ENCODE results near the gene CD300A. TPM values are rescaled to one million over a fixed set of nuclear protein-coding genes. Genes with fewer than 3 reads are reported as not detected.

Gene CD300A
- total RNA-seq, 1 experiment from 2014 or later: 0.71 TPM

DNA sequence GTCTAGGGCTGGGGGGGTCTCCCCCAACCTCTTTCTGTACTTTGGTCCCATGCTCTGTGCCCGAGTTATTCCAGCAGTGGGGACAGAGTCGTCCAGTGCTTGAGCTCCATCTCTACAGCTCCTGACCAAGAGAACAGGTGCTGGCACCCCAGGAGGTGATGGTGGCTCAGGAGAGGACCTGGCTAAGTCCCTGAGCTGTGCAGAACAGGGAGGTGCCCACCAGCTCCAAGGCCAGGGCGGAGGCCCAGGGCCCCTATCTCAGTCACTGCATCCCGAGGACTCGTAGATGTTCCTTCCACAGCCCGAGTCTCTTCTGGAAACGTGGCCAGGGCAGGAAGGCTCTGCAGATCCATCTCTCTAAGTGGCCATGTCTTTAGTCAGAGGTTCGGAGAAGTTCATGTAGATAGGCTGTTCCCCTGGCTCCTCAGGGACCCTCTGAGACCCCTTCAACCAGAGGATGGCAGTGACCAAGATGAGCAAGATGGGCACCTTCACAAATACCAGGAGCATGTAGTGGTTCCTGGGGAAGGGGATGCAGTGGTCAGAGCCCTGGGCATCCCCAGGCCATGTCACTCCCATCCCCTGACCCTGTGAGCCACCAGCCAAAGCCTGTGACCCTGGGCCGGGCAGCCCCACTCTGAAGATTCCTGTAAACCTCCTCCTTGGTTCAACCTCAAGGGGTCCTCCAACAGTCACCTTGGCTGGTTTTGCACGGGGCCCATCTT is 56.1 kb downstream of the CD300A start:
- H3K9me2 ChIP-seq (ENCODE audit: insufficient read depth): no peaks in the 10 kb centered on the region
- ChIA-PET RAD21 (ENCODE audit: low non-redundant PET in 1 of 2, low total read pairs in 2 of 2, uncharacterized antibody in 2 of 2, unreplicated experiment in 2 of 2) (no interaction called here), POLR2A (no interaction called here), CTCF (interaction anchor here (1.1 kb wide), 1 partner anchor 11 kb away, joined by 4 read pairs; no protein-coding TSS in a partner anchor)
- ATAC-seq (no peak), DNase-seq (ENCODE audit: low read depth, low spot score) (no peak)
- no TSS peak for BruUV-seq (replicated peaks)
- H3K4me1 ChIP-seq (ENCODE audit: control insufficient read depth in 1 of 2, insufficient read depth in 2 of 2, low read length in 2 of 2): no peaks in the 10 kb centered on the region
- no peaks in the 10 kb centered on the region for H4K20me1 ChIP-seq (ENCODE audit: insufficient read depth)
- no peak overlapping the region for H3K9ac ChIP-seq (ENCODE audit: low read length)
- no peak overlapping the region for H3K4me3 ChIP-seq (replicated peaks in 1 of 2; ENCODE audit: low read depth in 1 of 2, low read length in 2 of 2)
- H3K36me3 ChIP-seq (ENCODE audit: control insufficient read depth in 1 of 2, insufficient read depth in 2 of 2, low read length in 2 of 2): no peaks in the 10 kb centered on the region
- H3K79me2 ChIP-seq (ENCODE audit: insufficient read depth, low read length): no peaks in the 10 kb centered on the region
- no peak overlapping the region for H3K27ac ChIP-seq (ENCODE audit: low read depth, low read length)
- intact Hi-C loops (cut with micrococcal nuclease): no loop called here
- TF ChIP-seq CBX3 (IDR thresholded peaks at IDR 0.05; ENCODE audit: low read depth) (no peak), ZFX (IDR thresholded peaks at IDR 0.05) (no peak), EZH2phosphoT487 (IDR thresholded peaks at IDR 0.05; ENCODE audit: borderline replicate concordance) (no peak), ELF1 (IDR thresholded peaks at IDR 0.05; ENCODE audit: borderline replicate concordance, low read depth) (no peak), EZH2 (IDR thresholded peaks at IDR 0.05) (no peak), YY1 (IDR thresholded peaks at IDR 0.05; ENCODE audit: extremely low read depth, insufficient replicate concordance, low read depth, low read length) (no peak), ZBTB33 (IDR thresholded peaks at IDR 0.05; ENCODE audit: extremely low read depth, insufficient replicate concordance, low read length) (no peak), RAD21 (IDR thresholded peaks at IDR 0.05; ENCODE audit: low read depth) (no peak), SIN3A (IDR thresholded peaks at IDR 0.05; ENCODE audit: low read depth) (no peak), ATF3 (IDR thresholded peaks at IDR 0.05) (no peak)
- TF ChIP-seq, protein P1, sequence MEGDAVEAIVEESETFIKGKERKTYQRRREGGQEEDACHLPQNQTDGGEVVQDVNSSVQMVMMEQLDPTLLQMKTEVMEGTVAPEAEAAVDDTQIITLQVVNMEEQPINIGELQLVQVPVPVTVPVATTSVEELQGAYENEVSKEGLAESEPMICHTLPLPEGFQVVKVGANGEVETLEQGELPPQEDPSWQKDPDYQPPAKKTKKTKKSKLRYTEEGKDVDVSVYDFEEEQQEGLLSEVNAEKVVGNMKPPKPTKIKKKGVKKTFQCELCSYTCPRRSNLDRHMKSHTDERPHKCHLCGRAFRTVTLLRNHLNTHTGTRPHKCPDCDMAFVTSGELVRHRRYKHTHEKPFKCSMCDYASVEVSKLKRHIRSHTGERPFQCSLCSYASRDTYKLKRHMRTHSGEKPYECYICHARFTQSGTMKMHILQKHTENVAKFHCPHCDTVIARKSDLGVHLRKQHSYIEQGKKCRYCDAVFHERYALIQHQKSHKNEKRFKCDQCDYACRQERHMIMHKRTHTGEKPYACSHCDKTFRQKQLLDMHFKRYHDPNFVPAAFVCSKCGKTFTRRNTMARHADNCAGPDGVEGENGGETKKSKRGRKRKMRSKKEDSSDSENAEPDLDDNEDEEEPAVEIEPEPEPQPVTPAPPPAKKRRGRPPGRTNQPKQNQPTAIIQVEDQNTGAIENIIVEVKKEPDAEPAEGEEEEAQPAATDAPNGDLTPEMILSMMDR (IDR thresholded peaks at IDR 0.05 in 2 of 3, conservative IDR thresholded peaks at IDR 0.05 in 1 of 3; ENCODE audit: borderline replicate concordance in 1 of 3, insufficient read depth in 1 of 3, low read depth in 2 of 3, low read length in 2 of 3): no peak
- no peak overlapping the region for H3K4me2 ChIP-seq (ENCODE audit: low read length)
- H2AFZ ChIP-seq (ENCODE audit: low read depth, low read length, poor library complexity, severe bottlenecking): no peak overlapping the region
- no peaks in the 10 kb centered on the region for H3K9me3 ChIP-seq (ENCODE audit: control insufficient read depth in 1 of 2, insufficient read depth in 1 of 2, low read depth in 1 of 2, low read length in 2 of 2)
- H3K27me3 ChIP-seq (ENCODE audit: insufficient read depth, low read length): peaks cover 56% of the 10 kb centered on the region
